H9 (cell line): ENCODE results near the gene TFAP2E. TPM values are rescaled to one million over a fixed set of nuclear protein-coding genes. Genes with fewer than 3 reads are reported as not detected.
"Not testable (repeated sequence)": the region's sequence is repeated elsewhere in the genome, so short reads cannot be mapped to it uniquely, and the experiment has no call there.

Experiments used
- DNase-seq: peaks from one replicate; pipeline ENCODE4 v3.0.0-alpha.2; 2017
- H2AFZ ChIP-seq: one replicate; pipeline ENCODE4 v1.6.1; 2013; ENCODE audit warnings: mild to moderate bottlenecking, low read length, control low read depth, moderate library complexity
- H2AK5ac ChIP-seq: 2 replicates; pipeline ENCODE4 v1.6.1; 2013; ENCODE audit warnings: low read length, control low read depth, mixed read lengths; ENCODE audit not compliant: insufficient read length
- H2BK120ac ChIP-seq: one replicate; pipeline ENCODE4 v1.6.1; 2013; ENCODE audit warnings: low read depth, mild to moderate bottlenecking, low read length, control low read depth, inconsistent platforms; ENCODE audit not compliant: poor library complexity, severe bottlenecking
- H2BK12ac ChIP-seq: 2 replicates; pipeline ENCODE4 v1.6.1; 2013; ENCODE audit warnings: low read length, control low read depth, mixed read lengths, low read depth; ENCODE audit not compliant: insufficient read length
- H2BK15ac ChIP-seq: 2 replicates; pipeline ENCODE4 v1.6.1; 2013; ENCODE audit warnings: low read depth, low read length, control low read depth
- H2BK20ac ChIP-seq: one replicate; pipeline ENCODE4 v1.6.1; 2013; ENCODE audit warnings: low read depth, mild to moderate bottlenecking, low read length, control low read depth, inconsistent platforms; ENCODE audit not compliant: poor library complexity, severe bottlenecking
- H2BK5ac ChIP-seq: 2 replicates; pipeline ENCODE4 v1.6.1; 2013; ENCODE audit warnings: low read length, control low read depth, mixed read lengths; ENCODE audit not compliant: insufficient read length
- H3K14ac ChIP-seq: 2 replicates; pipeline ENCODE4 v1.6.1; 2013; ENCODE audit warnings: low read length, control low read depth; ENCODE audit not compliant: insufficient read depth
- H3K18ac ChIP-seq: 2 replicates; pipeline ENCODE4 v1.6.1; 2013; ENCODE audit warnings: low read depth, mild to moderate bottlenecking, mixed read lengths, low read length, control low read depth; ENCODE audit not compliant: insufficient read length
- H3K23ac ChIP-seq: 2 replicates; pipeline ENCODE4 v1.6.1; 2013; ENCODE audit warnings: low read length, control low read depth, mixed read lengths, low read depth; ENCODE audit not compliant: insufficient read length
- H3K23me2 ChIP-seq: 2 replicates; pipeline ENCODE4 v1.6.1; 2013; ENCODE audit warnings: low read depth, mild to moderate bottlenecking, mixed read lengths, low read length, control low read depth; ENCODE audit not compliant: insufficient read length, poor library complexity, severe bottlenecking
- H3K27ac ChIP-seq: 2 replicates; pipeline ENCODE4 v1.5.1; 2013; ENCODE audit warnings: low read length, control low read depth, mixed read lengths, low read depth; ENCODE audit not compliant: insufficient read length
- H3K27me3 ChIP-seq: 2 replicates; pipeline ENCODE4 v1.6.1; 2013; ENCODE audit warnings: low read length, control low read depth, inconsistent platforms; ENCODE audit not compliant: insufficient read depth
- H3K4ac ChIP-seq: 2 replicates; pipeline ENCODE4 v1.6.1; 2013; ENCODE audit warnings: low read depth, mild to moderate bottlenecking, control low read depth, inconsistent platforms, low read length, moderate library complexity
- H3K4me1 ChIP-seq: 2 replicates; pipeline ENCODE4 v1.6.1; 2013; ENCODE audit warnings: low read length, control low read depth, inconsistent platforms; ENCODE audit not compliant: insufficient read depth
- H3K4me2 ChIP-seq: 2 replicates; pipeline ENCODE4 v1.6.1; 2013; ENCODE audit warnings: low read length, control low read depth, mixed read lengths; ENCODE audit not compliant: insufficient read length, insufficient read depth
- H3K56ac ChIP-seq: 2 replicates; pipeline ENCODE4 v1.6.1; 2013; ENCODE audit warnings: low read depth, mild to moderate bottlenecking, mixed read lengths, low read length, control low read depth; ENCODE audit not compliant: insufficient read length
- H3K79me1 ChIP-seq: 2 replicates; pipeline ENCODE4 v1.6.1; 2013; ENCODE audit warnings: low read depth, mild to moderate bottlenecking, moderate library complexity, low read length, control low read depth, inconsistent platforms; ENCODE audit not compliant: insufficient read depth, poor library complexity, severe bottlenecking
- H3K79me2 ChIP-seq: 2 replicates; pipeline ENCODE4 v1.6.1; 2013; ENCODE audit warnings: low read length, control low read depth, inconsistent platforms; ENCODE audit not compliant: insufficient read depth
- H3K9ac ChIP-seq: 2 replicates; pipeline ENCODE4 v1.6.1; 2013; ENCODE audit warnings: low read length, control low read depth, mixed read lengths; ENCODE audit not compliant: insufficient read length; ENCODE audit errors: extremely low read depth
- H3K9me3 ChIP-seq: one replicate; pipeline ENCODE4 v1.6.1; 2013; ENCODE audit warnings: low read depth, low read length, inconsistent platforms; ENCODE audit not compliant: control insufficient read depth
- H3T11ph ChIP-seq: one replicate; pipeline ENCODE4 v1.6.1; 2013; ENCODE audit warnings: mild to moderate bottlenecking, low read length, control low read depth, inconsistent platforms
- H4K20me1 ChIP-seq: one replicate; pipeline ENCODE4 v1.6.1; 2013; ENCODE audit not compliant: control insufficient read depth, insufficient read length, insufficient read depth
- H4K5ac ChIP-seq: 2 replicates; pipeline ENCODE4 v1.6.1; 2013; ENCODE audit warnings: low read depth, mild to moderate bottlenecking, mixed read lengths, low read length, control low read depth; ENCODE audit not compliant: insufficient read length
- H4K8ac ChIP-seq: replicated peaks from 2 replicates; pipeline ENCODE4 v1.6.1; 2013; ENCODE audit warnings: low read length, control low read depth, mixed read lengths, low read depth; ENCODE audit not compliant: insufficient read length
- H4K91ac ChIP-seq: 2 replicates; pipeline ENCODE4 v1.6.1; 2013; ENCODE audit warnings: low read depth, mild to moderate bottlenecking, moderate library complexity, mixed read lengths, low read length, control low read depth; ENCODE audit not compliant: insufficient read length
- H3K27ac Mint-ChIP-seq, 3 experiments: 2 replicates in 2 of 3; 3 replicates in 1 of 3; pipeline ENCODE4 v1.8.0; 2020 to 2021; ENCODE audit warnings: mixed read lengths in 3 of 3, mild to moderate bottlenecking in 1 of 3, moderate library complexity in 1 of 3
- H3K27me3 Mint-ChIP-seq: 2 replicates; pipeline ENCODE4 v1.8.0; 2021; ENCODE audit warnings: low read depth, mild to moderate bottlenecking, moderate library complexity, mixed read lengths
- H3K36me3 Mint-ChIP-seq, 3 experiments: 2 replicates in 2 of 3; 3 replicates in 1 of 3; pipeline ENCODE4 v1.8.0; 2020 to 2021; ENCODE audit warnings: low read depth in 3 of 3, mixed read lengths in 3 of 3; ENCODE audit not compliant: insufficient read depth in 1 of 3
- H3K4me1 Mint-ChIP-seq, 2 experiments: 2 replicates each; pipeline ENCODE4 v1.8.0; 2020; ENCODE audit warnings: mixed read lengths in 2 of 2
- H3K4me3 Mint-ChIP-seq, 2 experiments: 2 replicates in 1 of 2; 3 replicates in 1 of 2; pipeline ENCODE4 v1.8.0; 2020 to 2021; ENCODE audit warnings: mild to moderate bottlenecking in 2 of 2, mixed read lengths in 2 of 2, moderate library complexity in 1 of 2
- H3K9me3 Mint-ChIP-seq, 2 experiments: 2 replicates in 1 of 2; 3 replicates in 1 of 2; pipeline ENCODE4 v1.8.0; 2020; ENCODE audit warnings: mild to moderate bottlenecking in 2 of 2, mixed read lengths in 2 of 2, moderate library complexity in 1 of 2
- WGBS: extraction: QIAGEN DNeasy Blood & Tissue Kit; methylation state at CpG from one replicate; pipeline ENCODE4 v1.1.7; 2013; ENCODE audit warnings: missing lambda C conversion rate, low lambda C conversion rate, mixed read lengths; ENCODE audit not compliant: insufficient read length; ENCODE audit errors: extremely low coverage; 5-methylcytosine and 5-hydroxymethylcytosine counted together
- total RNA-seq: library from RNA; stranded (reverse); gene quantifications from 2 replicates; pipeline ENCODE4 v1.2.1, GENCODE V29; 2021
- TF ChIP-seq, protein P1 (sequence below): fragments of 200-600 bp; sonication (generic); conservative IDR thresholded peaks from 3 replicates; pipeline ENCODE4 v1.8.0; 2021; ENCODE audit warnings: antibody characterized with exemption, mild to moderate bottlenecking

The TFAP2E gene
- total RNA-seq, 1 experiment from 2014 or later, result 0.70 TPM

DNA sequence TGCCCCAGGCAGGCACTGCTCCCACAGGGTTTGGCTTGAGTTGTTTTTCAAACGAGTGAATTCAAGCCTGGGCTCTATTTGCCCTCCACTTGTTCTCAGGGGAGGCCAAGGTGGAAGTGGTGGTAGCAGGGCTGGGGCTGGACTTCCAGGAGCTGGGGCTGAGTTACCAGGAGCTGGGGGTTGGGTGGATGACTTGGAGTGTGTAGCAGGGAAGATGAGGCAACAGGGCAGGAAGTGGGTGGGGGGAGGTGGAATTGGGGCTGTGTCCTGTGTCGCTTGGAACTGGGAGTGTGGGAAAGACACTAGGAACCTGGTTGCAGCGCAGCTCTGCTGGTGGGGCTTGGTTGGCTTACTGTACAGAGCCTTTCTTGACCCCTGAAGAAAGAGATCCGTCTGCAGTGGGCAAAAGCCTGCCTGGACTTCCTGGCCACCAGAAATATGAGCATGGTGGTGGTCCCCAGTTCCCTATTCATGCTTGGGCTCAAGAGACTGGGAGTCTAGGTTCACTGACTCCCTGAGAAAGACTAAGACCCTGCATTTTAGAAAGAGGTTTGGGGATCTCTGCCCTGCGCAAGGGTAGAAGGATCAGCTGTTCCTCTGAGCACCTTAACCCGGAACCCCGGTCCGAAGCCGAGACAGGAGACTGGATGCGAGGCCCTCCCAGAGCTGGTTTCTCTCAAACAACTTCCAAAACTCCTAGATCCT, 3.1 kb downstream of the TFAP2E start:
- H2AFZ ChIP-seq, result no peak overlapping the region
- H3K27me3 Mint-ChIP-seq, result peaks cover 87% of the 10 kb centered on the region

DNA sequence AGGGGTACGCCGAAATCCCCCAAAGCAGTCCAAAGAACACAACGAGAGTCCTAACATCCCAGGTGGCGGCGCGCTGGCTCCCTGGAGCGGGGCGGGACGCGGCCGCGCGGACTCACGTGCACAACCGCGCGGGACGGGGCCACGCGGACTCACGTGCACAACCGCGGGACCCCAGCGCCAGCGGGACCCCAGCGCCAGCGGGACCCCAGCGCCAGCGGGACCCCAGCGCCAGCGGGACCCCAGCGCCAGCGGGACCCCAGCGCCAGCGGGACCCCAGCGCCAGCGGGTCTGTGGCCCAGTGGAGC, 3.6 kb downstream of the TFAP2E start:
- H3T11ph ChIP-seq, H3K9me3 ChIP-seq, H4K91ac ChIP-seq, H2AK5ac ChIP-seq, H3K79me2 ChIP-seq, H3K9ac ChIP-seq, H4K20me1 ChIP-seq, H3K27ac ChIP-seq, H3K23ac ChIP-seq, H3K36me3 Mint-ChIP-seq, DNase-seq, H2BK15ac ChIP-seq, H3K4me1 ChIP-seq, H2BK12ac ChIP-seq, H4K8ac ChIP-seq, H2BK20ac ChIP-seq, H2BK5ac ChIP-seq, H3K79me1 ChIP-seq, H3K4ac ChIP-seq, H3K9me3 Mint-ChIP-seq, H4K5ac ChIP-seq, H3K14ac ChIP-seq, H3K27ac Mint-ChIP-seq, H2AFZ ChIP-seq, H2BK120ac ChIP-seq, H3K56ac ChIP-seq, H3K18ac ChIP-seq: not testable (repeated sequence)
- peaks cover 19% of the 10 kb centered on the region for H3K23me2 ChIP-seq
- peak overlapping the region; percentile 83 for H3K4me2 ChIP-seq
- peaks cover 64% of the 10 kb centered on the region for H3K27me3 ChIP-seq
- Mint-ChIP-seq H3K27me3 (peaks cover 82% of the 10 kb centered on the region), H3K4me1 (peaks cover 31 to 37% of the 10 kb centered on the region in 2 experiments), H3K4me3 (peak overlapping the region; percentile 53 to 78)
- WGBS, result no CpG with 5 or more reads among the region's 37 CpGs

More for the DNA sequence above, 3.1 kb downstream of the TFAP2E start:
- Histone ChIP-seq H3K14ac (no peak overlapping the region), H4K8ac (no peak overlapping the region), H3T11ph (no peak overlapping the region), H3K79me2 (no peaks in the 10 kb centered on the region), H3K9me3 (no peaks in the 10 kb centered on the region), H2BK20ac (no peak overlapping the region), H2BK120ac (no peak overlapping the region), H3K9ac (no peak overlapping the region), H3K4me1 (0 out of 2 replicates have a peak, but pooled peaks cover 2% of the 10 kb centered on the region), H2BK15ac (no peak overlapping the region; the same call in 1 of the 2 replicates), H3K4me2 (peak overlapping the region; percentile 83), H3K23ac (no peak overlapping the region), H3K4ac (no peak overlapping the region), H3K27ac (no peak overlapping the region), H3K56ac (no peak overlapping the region), H3K18ac (no peak overlapping the region), H3K27me3 (peaks cover 69% of the 10 kb centered on the region), H2AK5ac (no peak overlapping the region), H4K20me1 (no peaks in the 10 kb centered on the region), H2BK12ac (no peak overlapping the region), H3K79me1 (no peaks in the 10 kb centered on the region), H4K5ac (no peak overlapping the region), H3K23me2 (peaks cover 19% of the 10 kb centered on the region), H4K91ac (no peak overlapping the region), H2BK5ac (no peak overlapping the region)
- Mint-ChIP-seq H3K4me1 (peaks cover 31 to 37% of the 10 kb centered on the region in 2 experiments), H3K27ac (peak overlapping the region in 1 of 3 experiments; percentile 57; a peak in 1 of 7 replicates), H3K36me3 (no peaks in the 10 kb centered on the region), H3K4me3 (peak overlapping the region; percentile 50 to 78), H3K9me3 (no peaks in the 10 kb centered on the region)
- no CpG with 5 or more reads among the region's 10 CpGs for WGBS
- no peak for DNase-seq
- TF ChIP-seq, protein P1, sequence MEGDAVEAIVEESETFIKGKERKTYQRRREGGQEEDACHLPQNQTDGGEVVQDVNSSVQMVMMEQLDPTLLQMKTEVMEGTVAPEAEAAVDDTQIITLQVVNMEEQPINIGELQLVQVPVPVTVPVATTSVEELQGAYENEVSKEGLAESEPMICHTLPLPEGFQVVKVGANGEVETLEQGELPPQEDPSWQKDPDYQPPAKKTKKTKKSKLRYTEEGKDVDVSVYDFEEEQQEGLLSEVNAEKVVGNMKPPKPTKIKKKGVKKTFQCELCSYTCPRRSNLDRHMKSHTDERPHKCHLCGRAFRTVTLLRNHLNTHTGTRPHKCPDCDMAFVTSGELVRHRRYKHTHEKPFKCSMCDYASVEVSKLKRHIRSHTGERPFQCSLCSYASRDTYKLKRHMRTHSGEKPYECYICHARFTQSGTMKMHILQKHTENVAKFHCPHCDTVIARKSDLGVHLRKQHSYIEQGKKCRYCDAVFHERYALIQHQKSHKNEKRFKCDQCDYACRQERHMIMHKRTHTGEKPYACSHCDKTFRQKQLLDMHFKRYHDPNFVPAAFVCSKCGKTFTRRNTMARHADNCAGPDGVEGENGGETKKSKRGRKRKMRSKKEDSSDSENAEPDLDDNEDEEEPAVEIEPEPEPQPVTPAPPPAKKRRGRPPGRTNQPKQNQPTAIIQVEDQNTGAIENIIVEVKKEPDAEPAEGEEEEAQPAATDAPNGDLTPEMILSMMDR, result no peak
